SIG-M5 treated with dmso at 0.1 percent for 504 hours (cell line): ENCODE measurements around the gene GADD45B.
"Not testable (repeated sequence)": the region's sequence is repeated elsewhere in the genome, so short reads cannot be mapped to it uniquely, and the experiment has no call there.

Experiments used
- DNase-seq: peaks from one replicate; lab custom pipeline; 2025; ENCODE audit not compliant: unreplicated experiment; lab: John Stamatoyannopoulos, UW

The GADD45B gene

DNA sequence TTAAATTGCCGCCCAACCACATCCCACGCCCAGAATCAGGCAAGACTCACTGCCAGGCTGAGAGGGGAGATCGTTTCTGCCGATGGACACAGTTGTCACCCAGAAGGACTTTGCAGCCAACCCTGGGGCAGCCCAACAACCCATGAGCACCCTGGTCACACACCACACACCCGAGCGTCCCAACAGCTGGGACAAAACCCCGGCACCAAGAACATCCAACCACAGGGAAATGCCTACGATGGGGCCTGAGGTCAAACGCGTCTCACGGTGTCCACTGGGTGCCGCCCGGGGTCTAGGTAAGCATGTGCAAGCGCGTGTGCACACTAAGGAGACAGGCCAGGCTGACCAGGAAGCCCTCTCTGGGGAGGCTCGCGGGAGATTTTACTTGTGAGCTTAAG lies 32.1 kb upstream of the GADD45B start:
- DNase-seq = no peak

DNA sequence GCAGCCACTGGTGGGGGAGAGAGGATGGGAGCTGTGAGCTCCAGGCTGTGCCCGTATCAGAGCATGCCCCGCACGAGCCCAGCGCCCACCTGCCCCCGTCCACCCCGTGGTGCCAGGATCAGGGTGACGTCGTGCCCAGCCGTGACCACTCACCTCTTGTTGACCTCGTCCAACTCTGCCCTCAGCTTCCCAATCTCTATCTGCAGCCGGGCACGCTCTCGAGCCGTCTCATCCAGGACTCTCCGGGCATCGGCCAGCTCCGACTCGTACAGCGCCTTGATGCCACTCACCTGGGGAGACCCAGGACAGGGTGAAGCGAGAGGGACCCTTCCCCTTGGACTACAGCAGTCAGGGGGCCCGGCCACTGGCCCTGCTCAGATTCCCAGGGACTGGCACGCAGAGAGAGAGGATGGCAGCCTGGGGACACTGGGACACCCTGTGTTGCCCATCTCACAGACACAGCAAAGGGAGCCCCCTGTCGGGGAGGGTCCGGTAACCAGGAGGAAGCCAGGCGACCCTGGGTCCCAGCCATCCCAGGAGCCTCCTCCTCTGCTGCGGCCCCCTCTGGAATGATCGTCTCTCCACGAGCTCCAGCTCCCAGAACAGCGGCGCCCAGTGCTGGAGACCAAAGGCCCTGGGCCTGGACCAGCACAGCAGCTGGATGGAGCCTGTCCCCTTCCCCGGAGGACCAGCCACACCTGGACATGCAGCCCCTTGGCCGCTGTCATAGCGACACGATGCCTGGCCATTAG lies 31.5 kb upstream of the GADD45B start:
- DNase-seq = no peak

DNA sequence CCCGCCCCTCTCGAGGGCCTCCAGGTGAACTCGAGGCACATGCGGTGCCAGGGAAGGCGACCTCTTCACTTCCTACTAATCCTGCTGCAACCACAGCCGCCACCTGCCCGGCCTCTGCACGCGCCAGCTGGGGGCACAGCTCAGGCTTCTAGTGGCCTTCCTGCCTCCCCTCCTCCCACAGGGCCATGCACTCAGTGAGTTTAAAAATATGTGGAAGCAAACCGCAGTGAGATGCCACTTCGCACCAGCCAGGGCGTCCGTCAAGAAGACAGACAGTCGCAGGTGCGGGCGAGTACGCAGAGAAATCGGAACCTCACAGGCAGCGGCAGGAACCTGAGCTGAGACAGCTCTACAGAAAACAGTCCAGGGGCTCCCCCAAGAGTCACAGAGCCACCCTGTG lies 29.5 kb upstream of the GADD45B start:
- no peak for DNase-seq

DNA sequence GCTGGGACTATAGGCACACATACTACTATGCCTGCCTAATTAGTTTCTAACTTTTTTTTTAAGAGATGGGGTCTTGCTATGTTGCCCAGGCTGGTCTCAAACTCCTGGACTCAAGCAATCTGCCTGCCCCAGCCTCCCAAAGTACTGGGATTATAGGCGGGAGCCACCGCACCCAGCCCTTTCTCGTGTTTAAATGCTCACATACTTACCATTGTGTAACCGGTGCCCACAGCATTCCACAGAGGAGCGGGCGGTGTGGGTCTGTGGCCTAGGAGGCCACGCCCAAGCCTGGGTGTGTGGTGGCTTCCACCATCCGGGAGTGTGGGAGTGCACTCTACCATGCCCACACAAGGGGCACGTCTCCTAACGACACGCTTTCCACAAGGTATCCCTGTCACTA lies 26.9 kb upstream of the GADD45B start:
- no peak for DNase-seq

DNA sequence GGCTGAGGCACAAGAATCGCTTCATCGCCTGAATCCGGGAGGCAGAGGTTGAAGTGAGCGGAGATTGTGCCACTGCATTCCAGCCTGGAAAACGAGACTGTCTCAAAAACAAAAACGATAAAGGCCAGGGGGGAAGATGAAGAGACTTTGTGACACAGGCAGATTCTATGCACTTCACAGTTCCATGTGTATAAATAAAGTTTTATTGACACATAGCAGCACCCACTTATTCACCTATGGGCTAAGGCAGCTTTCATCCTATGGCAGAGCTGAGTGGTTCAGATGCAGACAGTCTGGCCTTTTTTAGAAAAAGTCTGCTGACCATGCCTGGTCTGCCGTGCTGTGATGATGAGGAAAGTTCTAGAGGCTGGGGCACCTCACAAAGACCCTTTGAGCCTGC lies 24.8 kb upstream of the GADD45B start:
- DNase-seq = no peak

DNA sequence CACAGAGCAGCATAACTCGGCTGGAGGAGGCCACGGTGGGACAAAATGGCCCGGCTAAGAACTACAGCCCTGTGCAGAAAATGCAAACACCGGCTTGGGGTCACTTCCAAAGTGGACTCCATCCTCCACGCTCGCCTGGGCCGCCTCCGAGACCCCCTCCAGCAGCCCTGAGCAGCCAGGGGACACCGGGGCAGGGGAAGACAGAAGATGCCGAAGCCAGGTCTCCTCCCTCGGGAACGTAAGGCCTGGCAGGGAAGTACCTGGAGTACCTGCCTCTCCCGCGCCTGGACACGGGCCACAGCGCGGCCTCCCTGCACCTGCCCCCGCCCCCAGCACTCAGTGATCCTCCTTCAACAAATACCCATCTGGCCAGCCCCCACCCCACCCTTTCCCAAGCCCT lies 24.2 kb upstream of the GADD45B start:
- no peak for DNase-seq

DNA sequence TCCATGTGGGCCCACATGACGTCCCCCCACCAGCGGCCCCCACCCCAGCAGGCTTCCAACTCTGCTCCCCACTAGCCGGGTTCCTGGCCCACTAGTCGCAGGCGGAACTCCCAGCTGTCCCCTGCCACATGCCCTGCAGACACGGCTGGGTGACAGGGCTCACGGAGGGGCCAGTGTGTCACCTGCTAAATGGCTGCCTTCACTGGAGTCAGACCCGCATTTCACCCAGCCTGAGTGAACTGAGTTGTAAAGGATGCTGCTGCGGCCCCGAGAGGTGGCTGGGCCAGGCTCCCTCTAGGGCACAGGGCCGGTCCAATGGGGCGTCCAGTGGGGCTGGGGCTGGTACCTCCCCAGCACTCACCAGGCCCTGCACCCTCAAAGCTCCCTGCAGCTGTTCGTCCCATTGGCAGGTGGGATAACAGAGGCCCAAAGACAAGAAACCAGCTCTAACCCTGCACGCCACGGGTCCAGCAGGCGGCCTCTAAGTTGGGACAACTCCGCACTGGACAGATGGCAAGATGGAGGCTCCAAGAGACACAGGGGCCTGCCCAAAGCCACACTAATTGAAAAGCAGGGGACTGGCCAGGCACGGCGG lies 22.4 kb upstream of the GADD45B start:
- no peak for DNase-seq

DNA sequence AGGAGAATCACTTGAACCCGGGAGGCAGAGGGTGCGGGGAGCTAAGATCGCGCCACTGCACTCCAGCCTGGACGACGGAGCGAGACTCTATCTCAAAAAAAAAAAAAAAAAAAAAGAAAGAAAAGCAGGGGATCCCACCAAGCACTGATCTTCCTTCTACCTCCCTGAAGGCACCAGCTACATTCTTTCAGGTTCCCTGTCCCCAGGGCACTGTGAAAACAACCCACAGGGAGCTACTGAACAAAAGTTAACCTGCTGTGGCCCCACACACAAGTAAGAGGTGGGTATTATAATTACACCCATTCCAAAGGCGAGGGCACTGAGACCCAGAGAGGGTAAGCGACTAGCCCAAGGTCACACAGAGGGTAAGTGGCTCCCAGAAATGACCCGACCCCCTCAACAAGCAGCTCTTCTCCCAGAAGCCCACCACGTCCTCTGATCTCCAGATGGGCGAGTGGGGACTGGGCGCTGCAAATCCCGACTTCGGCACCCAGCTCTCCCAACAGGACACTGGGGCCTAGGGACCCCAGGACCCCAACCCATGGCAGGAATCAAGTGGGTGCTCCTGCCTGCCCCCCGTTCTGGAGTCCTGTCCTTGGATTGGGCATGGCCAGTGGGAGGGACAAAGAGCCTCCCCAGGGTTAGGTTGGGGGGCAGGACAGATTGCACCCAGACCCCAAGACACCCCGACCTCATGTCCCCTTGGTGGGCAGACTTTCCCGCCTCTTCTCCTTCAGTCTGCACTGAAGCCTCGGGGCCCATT lies 21.5 kb upstream of the GADD45B start:
- no peak for DNase-seq

DNA sequence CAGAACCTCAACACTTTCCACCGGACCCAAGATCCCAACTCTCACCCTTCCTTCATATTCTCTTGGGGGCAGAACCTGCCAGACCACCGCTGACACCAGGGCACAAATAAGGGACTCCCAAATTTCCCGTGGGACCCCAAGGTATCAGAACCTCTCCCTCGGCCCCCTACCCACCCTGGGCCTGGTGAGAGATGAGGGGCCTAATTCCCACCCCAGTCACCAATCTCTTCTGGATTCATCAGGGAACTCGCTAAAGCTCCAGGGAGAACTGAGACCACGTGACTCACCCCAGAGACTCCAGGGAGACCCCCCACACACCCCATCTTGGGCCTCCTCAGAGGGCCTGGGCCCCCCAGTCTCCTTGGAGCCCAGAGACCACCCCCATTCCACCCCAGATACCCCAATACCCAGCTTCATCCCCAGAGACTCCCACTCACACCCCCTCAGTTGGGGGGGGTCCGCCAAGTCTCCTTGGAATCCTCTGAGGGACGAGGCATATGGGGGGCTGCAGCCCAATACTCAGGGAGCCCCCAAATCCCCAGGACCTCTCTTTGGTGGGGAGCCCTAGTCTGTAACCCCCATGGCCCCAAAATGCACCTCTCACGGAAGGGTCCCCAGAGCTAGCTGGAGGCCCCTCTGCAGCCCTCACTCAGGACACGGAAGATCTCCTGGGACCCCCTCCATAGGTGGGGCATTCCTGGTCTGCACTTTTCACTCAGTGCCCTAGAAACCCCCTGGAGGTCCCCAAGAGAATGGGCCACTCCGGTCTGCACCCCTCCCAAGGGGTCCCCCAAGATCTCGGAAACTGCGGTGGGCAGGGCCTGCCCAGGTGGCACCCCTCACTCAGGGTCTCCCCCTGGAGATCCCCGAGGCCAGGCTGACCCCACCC lies 20.7 kb upstream of the GADD45B start:
- DNase-seq = no peak

DNA sequence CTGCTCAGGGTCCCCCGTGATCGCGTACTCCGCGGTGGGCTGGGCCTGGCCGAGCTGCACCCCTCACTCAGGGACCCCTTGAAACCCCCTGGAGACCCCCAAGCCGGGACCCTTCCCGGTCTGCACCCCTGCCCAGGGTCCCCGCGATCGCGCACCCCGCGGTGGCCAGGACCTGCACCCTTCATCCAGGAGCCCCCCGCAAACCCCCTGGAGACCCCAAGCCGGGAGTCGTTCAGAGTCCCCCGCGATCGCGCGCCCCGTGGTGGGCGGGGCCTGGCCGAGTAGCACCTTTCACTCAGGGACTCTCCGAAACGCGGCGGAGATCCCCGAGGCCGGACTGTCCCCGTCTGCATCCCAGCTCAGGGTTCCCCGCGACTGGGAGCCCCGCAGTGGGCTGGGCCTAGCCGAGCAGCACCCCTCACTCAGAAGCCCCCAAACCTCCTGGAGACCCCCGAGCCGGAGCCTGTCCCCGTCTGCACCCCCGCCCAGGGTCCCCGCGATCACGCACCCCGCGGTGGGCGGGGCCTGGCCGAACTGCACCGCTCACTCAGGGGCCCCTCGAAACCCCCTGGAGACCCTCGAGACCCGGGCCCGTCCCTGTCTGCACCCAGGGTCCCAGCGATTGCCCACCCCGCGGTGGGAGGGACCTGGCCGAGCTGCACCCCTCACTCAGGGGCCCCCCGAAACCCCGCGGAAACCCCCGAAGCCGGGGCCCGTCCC lies 19.9 kb upstream of the GADD45B start:
- no peak for DNase-seq

DNA sequence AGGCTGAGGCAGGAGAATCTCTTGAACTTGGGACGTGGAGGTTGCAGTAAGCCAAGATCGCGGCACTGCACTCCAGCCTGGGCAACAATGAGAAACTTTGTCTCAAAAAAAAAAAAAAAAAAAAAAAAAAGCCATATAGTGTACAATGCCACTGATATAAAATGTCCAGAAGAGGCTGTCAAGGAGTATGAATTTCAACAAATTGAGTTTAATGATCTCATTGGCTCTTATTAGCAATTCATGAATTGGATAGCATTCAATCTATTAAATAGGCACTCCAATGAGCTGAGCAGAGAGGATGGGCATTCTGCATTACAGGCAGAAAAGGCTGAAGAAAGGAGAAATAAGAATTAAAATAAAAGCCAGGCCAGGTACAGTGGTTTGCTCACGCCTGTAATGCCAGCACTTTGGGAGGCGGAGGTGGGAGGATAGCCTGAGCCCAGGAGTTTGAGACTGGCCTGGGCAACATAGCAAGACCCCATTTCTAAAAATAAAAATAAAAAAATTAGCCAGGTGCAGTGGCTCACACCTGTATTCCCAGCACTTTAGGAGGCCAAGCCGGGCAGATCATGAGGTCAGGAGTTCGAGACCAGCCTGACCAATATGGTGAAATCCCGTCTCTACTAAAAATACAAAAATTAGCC lies 18.4 kb upstream of the GADD45B start:
- no peak for DNase-seq

DNA sequence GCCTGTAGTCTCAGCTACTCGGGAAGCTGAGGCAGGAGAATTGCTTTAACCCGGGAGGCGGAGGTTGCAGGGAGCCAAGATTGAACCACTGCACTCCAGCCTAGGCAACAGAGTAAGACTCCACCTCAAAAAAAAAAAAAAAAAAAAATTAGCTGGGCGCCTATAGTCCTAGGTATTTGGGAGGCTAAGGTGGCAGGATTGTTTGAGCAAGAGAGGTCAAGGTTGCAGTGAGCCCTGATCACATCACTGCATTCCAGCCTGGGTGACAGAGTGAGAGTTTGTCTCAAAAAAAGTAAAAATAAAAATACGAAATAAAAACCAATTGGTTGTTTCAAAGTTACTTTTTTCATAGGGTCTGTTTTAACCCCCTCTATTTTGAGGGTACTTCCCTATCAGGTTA lies 17.9 kb upstream of the GADD45B start:
- no peak for DNase-seq

DNA sequence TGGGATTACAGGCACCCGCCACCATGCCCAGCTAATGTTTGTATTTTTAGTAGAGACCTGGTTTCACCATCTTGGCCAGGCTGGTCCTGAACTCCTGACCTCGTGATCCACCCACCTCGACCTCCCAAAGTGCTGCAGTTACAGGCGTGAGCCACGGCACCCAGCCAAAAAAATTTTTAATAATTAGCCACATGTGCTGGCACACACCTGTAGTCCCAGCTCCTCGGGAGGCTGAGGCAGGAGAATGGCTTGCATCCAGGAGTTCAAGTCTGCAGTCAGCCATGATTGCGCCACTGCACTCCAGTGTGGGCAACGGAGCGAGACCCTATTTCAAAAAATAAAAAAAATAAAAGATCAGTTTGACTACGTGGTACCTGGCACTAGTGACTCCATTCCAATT lies 17.2 kb upstream of the GADD45B start:
- not testable (repeated sequence) for DNase-seq

DNA sequence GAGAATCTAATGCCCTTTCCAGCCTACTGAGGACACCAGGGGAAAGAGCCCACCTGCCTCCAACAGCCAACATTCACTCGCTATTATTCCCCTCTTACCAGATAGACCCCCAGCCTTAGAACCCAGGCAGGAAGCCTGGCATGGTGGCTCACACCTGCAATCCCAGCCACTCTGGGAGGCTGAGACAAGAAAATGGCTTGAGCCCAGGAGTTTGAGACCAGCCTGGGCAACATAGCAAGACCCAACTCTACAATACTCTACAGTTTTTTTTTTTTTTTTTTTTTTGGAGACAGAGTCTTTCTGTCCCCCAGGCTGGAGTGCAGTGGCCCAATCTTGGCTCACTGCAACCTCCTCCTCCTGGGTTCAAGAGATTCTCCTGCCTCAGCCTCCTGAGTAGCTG lies 15.7 kb upstream of the GADD45B start:
- no peak for DNase-seq

DNA sequence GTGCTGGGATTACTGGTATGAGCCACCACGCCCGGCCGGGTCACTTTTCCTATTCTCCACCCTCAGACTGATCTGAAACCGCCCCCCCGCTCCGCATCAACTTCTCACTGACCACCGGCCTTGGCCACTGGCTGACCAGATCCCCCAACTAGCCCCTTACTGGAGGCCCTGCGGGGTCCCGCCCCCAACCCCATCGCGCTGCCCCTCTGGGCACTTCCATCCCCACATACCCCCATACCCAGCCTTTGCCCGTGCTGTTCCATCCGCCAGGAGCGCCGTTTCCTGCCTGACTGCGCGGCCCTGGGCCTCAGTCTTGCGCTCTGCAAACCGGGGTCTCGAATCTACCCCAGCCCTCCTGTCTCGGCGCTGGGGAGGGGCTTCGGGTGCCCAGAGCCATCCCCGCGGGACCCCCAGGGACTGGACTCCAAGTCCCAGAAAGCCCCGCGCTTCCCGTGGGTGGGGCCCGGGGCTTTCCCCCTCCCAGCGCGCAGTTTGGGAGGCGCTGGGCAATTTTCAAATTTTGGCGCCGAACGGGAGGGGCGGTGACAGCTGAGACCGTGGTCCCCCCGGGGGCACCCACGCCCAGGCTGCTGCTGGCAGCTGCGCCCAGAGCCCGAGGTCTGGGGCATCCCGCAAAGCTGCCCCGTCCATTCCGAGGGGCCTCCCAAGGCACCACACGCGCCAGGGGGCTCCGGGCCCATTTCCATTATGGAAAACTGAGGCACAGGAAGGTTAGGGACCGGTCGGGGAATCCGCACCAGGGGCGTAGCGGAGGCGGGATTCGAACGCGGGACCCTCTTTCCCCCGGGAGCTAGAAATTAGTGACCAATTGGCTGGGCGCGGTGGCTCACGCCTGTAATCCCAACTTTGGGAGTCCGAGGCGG lies 13.9 kb upstream of the GADD45B start:
- no peak for DNase-seq

DNA sequence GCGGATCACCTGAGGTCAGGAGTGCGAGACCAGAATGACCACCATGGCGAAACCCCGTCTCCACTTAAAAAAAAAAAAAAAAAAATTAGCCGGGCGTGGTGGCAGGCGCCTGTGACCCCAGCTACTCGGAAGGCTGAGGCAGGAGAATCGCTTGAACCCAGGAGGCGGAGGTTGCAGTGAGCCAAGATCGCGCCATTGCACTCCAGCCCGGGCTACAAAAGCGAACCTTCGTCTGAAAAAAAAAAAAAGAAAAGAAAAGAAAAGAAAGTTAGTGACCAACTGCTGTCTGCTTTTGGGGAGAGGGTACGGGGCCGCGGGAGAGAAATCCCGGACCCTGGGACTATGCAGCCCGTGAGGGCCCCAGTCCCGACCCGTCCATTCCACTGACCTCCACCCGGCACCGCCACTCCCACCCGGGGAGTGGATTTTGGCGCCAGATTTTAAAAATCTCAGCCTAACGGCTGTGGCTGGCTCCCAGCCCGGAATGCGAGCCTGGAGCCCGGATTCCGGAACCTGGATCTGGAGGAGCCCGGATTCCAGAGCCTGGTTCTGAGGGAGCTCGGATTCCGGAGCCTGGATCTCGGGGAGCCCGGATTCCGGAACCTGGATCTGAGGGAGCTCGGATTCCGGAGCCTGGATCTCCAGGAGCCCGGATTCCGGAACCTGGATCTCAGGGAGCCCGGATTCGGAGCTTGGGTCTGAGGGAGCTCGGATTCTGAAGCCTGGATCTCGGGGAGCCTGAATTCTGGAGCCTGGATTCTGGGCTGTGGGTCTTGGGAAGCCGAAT lies 13.1 kb upstream of the GADD45B start:
- no peak for DNase-seq

DNA sequence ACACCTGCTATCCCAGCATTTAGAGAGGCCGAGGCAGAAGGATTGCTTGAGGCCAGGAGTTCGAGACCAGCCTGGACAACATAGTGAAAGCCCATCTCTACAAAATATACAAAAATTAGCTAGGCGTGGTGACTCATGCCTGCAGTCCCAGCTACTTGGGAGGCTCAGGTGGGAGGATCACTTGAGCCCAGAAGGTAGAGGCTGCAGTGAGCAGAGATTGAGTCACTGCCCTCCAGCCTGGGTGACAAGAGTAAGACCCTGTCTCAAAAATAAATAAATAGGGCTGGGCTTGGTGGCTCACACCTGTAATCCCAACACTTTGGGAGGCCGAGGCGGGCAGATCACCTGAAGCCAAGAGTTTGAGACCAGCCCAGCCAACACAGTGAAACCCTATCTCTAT lies 12.2 kb upstream of the GADD45B start:
- DNase-seq = not testable (repeated sequence)

DNA sequence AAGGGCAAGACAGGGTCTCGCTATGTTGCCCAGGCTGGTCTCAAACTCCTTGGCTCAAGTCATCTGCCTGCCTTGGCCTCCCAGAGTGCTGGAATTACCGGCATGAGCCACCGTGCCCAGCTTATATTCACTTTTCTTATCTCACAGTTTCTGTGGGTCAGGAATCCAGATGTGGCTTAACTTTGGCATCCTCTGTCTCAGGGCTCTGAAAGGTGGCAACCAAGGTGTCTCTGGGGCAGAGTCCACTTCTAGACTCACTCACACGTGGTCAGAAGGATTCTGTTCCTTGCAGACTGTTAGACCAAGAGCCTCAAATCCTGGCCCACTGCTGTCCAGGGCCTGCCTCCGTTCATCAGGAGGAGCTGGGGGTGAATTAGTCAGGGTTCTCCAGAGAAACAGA lies 11.5 kb upstream of the GADD45B start:
- no peak for DNase-seq
